HG02981 (cell line): Measurements from ENCODE around the gene TRIM8.

Experiments used
- ATAC-seq: cut with Tn5 transposase; IDR thresholded peaks from one replicate; pipeline ENCODE4 v1.9.1; 2021; ENCODE audit warnings: mild to moderate bottlenecking, moderate library complexity; ENCODE audit not compliant: unreplicated experiment

The TRIM8 gene

GRCh38 chr10:102631525-102632393 lies 12.5 kb upstream of the TRIM8 start:
- no peak for ATAC-seq

GRCh38 chr10:102632394-102633111 lies 11.7 kb upstream of the TRIM8 start:
- no peak for ATAC-seq

DNA sequence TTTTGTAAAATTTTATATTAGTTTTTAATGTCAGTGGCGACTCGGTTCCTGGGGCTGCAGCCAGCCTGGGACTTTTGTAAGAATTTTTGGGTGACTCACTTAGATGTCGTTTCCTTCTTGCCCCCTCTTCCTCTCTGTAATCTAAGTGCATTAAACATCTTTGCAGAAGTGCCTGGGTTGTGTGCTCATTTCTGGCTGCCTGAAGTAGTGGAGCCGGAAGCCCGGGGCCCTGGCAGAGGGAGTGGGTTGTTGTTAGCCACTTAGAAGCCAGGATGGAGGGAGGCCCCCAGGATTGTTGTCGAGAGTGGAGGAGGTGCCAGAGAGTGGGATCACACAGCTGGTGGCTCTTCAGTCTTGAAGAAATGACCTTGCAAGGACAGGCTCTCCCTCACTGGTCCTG lies 11.0 kb upstream of the TRIM8 start:
- ATAC-seq, result no peak

- ATAC-seq, result no peak
Measured at GRCh38 chr10:102633848-102634247, 10.4 kb upstream of the TRIM8 start.

GRCh38 chr10:102634686-102635085 lies 9.6 kb upstream of the TRIM8 start:
- no peak for ATAC-seq

DNA sequence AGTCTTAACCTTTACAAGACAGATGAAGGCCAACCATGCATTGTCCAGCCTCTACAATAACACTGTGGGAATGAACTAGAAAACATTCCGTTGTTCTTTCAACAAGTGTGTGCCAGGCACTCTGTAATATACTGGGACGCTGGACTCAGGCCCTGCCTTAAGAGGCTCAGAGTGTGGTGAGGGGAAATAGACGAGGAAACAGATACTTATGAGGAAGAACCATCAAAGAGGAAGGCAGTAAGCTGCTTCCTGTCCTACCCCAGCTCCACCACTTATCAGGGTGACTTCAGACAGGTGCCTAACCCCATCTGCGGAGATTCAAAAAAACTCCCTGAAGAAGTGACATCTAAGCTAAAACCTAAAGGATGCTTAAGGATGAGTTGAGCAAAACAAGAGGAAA lies 8.9 kb upstream of the TRIM8 start:
- ATAC-seq, result no peak

- ATAC-seq, result no peak
Measured at GRCh38 chr10:102639537-102639936, 4.7 kb upstream of the TRIM8 start.

GRCh38 chr10:102641402-102641801 lies 2.9 kb upstream of the TRIM8 start:
- ATAC-seq, result no peak

GRCh38 chr10:102641880-102642735 lies 2.2 kb upstream of the TRIM8 start:
- peak; percentile 44 for ATAC-seq

GRCh38 chr10:102642736-102643335 lies 1.4 kb upstream of the TRIM8 start:
- no peak for ATAC-seq

DNA sequence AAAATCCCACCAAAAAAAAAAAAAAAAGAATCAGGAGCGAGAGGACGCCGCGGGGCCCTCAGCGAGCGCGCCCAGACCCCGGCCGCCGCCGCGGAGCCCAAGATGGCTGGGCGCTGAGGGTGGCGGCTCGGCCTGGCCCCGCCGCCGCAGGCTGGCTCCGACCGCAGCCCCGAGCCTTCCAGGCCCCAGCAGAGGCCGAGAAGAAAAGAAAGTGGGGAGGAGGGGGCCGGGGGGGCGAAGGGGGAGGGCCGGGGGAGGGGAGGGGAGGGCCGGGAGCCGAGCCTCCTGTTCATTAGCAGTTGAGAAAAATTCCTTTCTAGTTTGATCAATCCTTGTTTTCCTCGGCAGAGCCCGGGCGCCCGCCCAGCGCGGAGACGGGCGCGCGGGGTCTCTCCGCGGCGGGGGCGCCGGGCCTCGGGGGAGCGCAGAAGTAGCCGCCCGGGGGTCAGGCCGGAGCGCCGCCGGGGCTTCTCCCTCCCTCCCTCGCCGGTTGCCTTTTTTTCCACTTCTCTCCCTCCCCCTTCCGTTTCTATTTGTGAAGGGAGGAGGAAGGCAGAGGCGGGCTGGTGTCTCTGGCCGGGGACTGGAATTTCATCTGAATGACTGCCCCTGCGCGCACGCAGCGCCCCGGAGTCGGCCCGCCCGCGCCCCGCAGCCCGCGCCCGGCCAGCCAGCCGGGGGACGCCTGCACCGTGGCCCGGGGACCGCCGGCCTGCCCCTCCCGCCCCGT lies 778 bp upstream of the TRIM8 start:
- ATAC-seq, result no peak

DNA sequence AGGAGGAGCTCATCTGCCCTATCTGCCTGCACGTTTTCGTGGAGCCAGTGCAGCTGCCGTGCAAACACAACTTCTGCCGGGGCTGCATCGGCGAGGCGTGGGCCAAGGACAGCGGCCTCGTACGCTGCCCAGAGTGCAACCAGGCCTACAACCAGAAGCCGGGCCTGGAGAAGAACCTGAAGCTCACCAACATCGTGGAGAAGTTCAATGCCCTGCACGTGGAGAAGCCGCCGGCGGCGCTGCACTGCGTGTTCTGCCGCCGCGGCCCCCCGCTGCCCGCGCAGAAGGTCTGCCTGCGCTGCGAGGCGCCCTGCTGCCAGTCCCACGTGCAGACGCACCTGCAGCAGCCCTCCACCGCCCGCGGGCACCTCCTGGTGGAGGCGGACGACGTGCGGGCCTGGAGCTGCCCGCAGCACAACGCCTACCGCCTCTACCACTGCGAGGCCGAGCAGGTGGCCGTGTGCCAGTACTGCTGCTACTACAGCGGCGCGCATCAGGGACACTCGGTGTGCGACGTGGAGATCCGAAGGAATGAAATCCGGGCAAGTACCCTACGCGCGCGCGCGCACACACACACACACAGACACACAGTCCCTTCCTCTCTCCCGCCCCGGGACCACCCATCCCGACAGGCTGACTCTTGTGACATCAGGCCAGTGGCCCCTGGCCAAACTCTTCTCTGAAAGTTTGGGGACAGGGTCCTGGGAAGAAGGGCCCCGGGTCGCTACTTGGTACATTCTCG lies 538 bp downstream of the TRIM8 start:
- no peak for ATAC-seq

GRCh38 chr10:102645388-102645740 lies 1.1 kb downstream of the TRIM8 start:
- no peak for ATAC-seq

GRCh38 chr10:102645741-102646609 lies 1.7 kb downstream of the TRIM8 start:
- peak; percentile 38 for ATAC-seq

GRCh38 chr10:102646610-102647442 lies 2.5 kb downstream of the TRIM8 start:
- no peak for ATAC-seq

DNA sequence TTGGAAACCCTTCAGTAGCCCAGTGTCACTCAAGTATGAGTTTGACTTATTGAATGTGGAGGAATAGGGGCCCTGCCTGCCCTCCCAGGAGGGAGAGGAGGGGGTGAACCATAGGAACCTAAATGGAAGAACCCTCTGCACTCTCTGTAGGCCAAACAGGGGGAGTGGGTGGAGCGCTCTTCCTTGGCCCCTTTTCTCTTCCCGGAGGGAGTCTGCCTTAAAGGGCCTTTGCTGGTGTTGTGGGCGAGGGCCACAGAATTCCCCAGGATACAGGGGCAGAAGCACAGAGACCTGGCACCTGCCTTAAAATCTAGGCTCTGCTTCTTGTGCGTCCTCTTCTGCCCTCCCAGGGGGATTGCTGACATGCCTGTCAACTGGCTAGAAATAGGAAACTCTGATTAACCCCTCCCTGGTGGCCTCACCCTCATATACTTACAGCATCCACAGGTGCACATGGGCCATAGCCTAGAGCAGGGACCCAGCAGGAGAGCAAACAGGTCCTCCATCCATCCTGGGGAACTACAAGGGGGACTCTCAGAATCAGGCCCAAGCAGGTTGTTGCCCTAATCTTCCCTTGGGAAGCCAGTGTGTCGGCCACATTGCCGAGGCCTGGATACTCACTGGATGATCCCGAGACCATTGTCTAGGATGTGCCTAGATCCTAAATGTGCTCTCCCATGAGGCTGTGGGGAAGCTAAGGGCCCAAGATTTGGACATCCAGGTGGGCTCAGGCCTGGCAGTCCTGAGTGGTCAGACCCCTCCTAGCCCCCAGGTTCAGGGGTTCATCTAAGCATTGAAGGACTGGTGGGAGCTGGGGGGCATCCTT lies 3.4 kb downstream of the TRIM8 start:
- no peak for ATAC-seq
